WTC11 (cell line): ENCODE results near the gene GRIK5. TPM values are rescaled to one million over a fixed set of nuclear protein-coding genes. Genes with fewer than 3 reads are reported as not detected.
A peak's percentile ranks its signal among the peaks of the same experiment; 100 is the strongest.

ENCODE experiments used
- ATAC-seq: fragments of 200-7000 bp; cut with Tn5 transposase; 2 replicates; pipeline ENCODE4 v1.10.0; 2021; ENCODE audit warnings: mild to moderate bottlenecking, moderate library complexity
- CTCF ChIA-PET: fragments of 300-600 bp; sonication (Branson Sonifier 250); formaldehyde crosslinking; loops from one replicate; lab custom pipeline; 2021; ENCODE audit warnings: antibody characterized with exemption; lab: Charles Lee
- POLR2A ChIA-PET: fragments of 350-600 bp; sonication (Branson Sonifier 250); formaldehyde crosslinking; loops from one replicate; lab custom pipeline; 2021; ENCODE audit warnings: antibody characterized with exemption; lab: Charles Lee
- DNase-seq: peaks from one replicate; pipeline ENCODE4 v3.0.0; 2021; ENCODE audit warnings: low spot score
- H3K27ac Mint-ChIP-seq: 2 replicates; pipeline ENCODE4 v1.8.0; 2021; ENCODE audit warnings: mixed read lengths
- H3K27me3 Mint-ChIP-seq: 2 replicates; pipeline ENCODE4 v1.8.0; 2021; ENCODE audit warnings: low read depth, mild to moderate bottlenecking, moderate library complexity, mixed read lengths
- H3K36me3 Mint-ChIP-seq: 2 replicates; pipeline ENCODE4 v1.8.0; 2021; ENCODE audit warnings: mixed read lengths
- H3K4me1 Mint-ChIP-seq: 2 replicates; pipeline ENCODE4 v1.8.0; 2022; ENCODE audit warnings: mixed read lengths
- H3K4me3 Mint-ChIP-seq: 2 replicates; pipeline ENCODE4 v1.8.0; 2021; ENCODE audit warnings: mild to moderate bottlenecking, moderate library complexity, mixed read lengths
- H3K9me3 Mint-ChIP-seq: 2 replicates; pipeline ENCODE4 v1.8.0; 2021; ENCODE audit warnings: mixed read lengths
- ATF2 ChIP-seq: sonication (generic); formaldehyde crosslinking; IDR thresholded peaks from 2 replicates; pipeline ENCODE4 v1.8.1; 2022; ENCODE audit warnings: low read depth, missing genetic modification reagents, borderline replicate concordance
- CTCF ChIP-seq: fragments of 200-600 bp; IDR thresholded peaks from 2 replicates; pipeline ENCODE4 v1.8.0; 2022; ENCODE audit warnings: antibody characterized with exemption
- ELF4 ChIP-seq: sonication (generic); formaldehyde crosslinking; IDR thresholded peaks from 2 replicates; pipeline ENCODE4 v1.8.1; 2022; ENCODE audit warnings: low read depth, mild to moderate bottlenecking, moderate library complexity, missing genetic modification reagents
- EMX1 ChIP-seq: fragments of 250-450 bp; sonication (Bioruptor Pico); IDR thresholded peaks from 2 replicates; pipeline ENCODE4 v1.8.0; 2021; ENCODE audit warnings: mild to moderate bottlenecking
- FOXP1 ChIP-seq: sonication (generic); formaldehyde crosslinking; IDR thresholded peaks from 2 replicates; pipeline ENCODE4 v1.8.0; 2022; ENCODE audit warnings: missing genetic modification reagents, mild to moderate bottlenecking, moderate library complexity, borderline replicate concordance
- FOXP4 ChIP-seq: sonication (generic); formaldehyde crosslinking; IDR thresholded peaks from 2 replicates; pipeline ENCODE4 v1.8.0; 2022; ENCODE audit warnings: mild to moderate bottlenecking, missing genetic modification reagents
- MLX ChIP-seq: sonication (generic); formaldehyde crosslinking; IDR thresholded peaks from 2 replicates; pipeline ENCODE4 v1.8.1; 2023; ENCODE audit warnings: mild to moderate bottlenecking, missing genetic modification reagents, moderate library complexity
- NFE2L1 ChIP-seq: sonication (generic); formaldehyde crosslinking; IDR thresholded peaks from 2 replicates; pipeline ENCODE4 v1.8.1; 2023; ENCODE audit warnings: missing genetic modification reagents
- NR2C2 ChIP-seq: sonication (generic); formaldehyde crosslinking; IDR thresholded peaks from 2 replicates; pipeline ENCODE4 v1.8.0; 2022; ENCODE audit warnings: mild to moderate bottlenecking, missing genetic modification reagents
- ZBTB21 ChIP-seq: sonication (generic); formaldehyde crosslinking; IDR thresholded peaks from 2 replicates; pipeline ENCODE4 v1.8.1; 2023; ENCODE audit warnings: mild to moderate bottlenecking, missing genetic modification reagents, borderline replicate concordance
- ZNF232 ChIP-seq: sonication (generic); formaldehyde crosslinking; IDR thresholded peaks from 2 replicates; pipeline ENCODE4 v1.8.0; 2022; ENCODE audit warnings: mild to moderate bottlenecking, missing genetic modification reagents
- total RNA-seq: library from RNA; stranded (reverse); gene quantifications from 3 replicates; pipeline ENCODE4 v1.2.3, GENCODE V29; 2021
- TF ChIP-seq, protein P1 (sequence below): fragments of 250-450 bp; sonication (Bioruptor Pico); IDR thresholded peaks from 2 replicates; pipeline ENCODE4 v1.9.0; 2021; ENCODE audit warnings: mild to moderate bottlenecking, borderline replicate concordance

Gene GRIK5
- total RNA-seq, 1 experiment from 2014 or later: 52.3 TPM

GRCh38 chr19:42099336-42099925 lies 29.4 kb upstream of the GRIK5 start:
- TF ChIP-seq NFE2L1 (CRISPR knock-in tag): no peak
- 0 out of 2 replicates have a peak, but pooled peaks have one; percentile 15 for TF ChIP-seq FOXP1 (CRISPR knock-in tag)
- H3K4me1 Mint-ChIP-seq: peaks cover 16% of the 10 kb centered on the region
- peaks cover 19% of the 10 kb centered on the region for H3K27me3 Mint-ChIP-seq
- DNase-seq (no peak), ATAC-seq (peak; percentile 8)
- POLR2A ChIA-PET: interaction anchor here (0.6 kb wide), 1 partner anchor 299 kb away, joined by 3 read pairs; no protein-coding TSS in a partner anchor
- CTCF ChIA-PET: interaction anchor here (0.5 to 1.6 kb wide), 8 partner anchors 9 to 180 kb away, joined by 3 to 23 read pairs (median 4); no protein-coding TSS in a partner anchor
- no peak overlapping the region for H3K27ac Mint-ChIP-seq
- H3K9me3 Mint-ChIP-seq: no peaks in the 10 kb centered on the region
- no peak overlapping the region for H3K4me3 Mint-ChIP-seq
- no peaks in the 10 kb centered on the region for H3K36me3 Mint-ChIP-seq

- POLR2A ChIA-PET: interaction anchor here (0.6 kb wide), 1 partner anchor 299 kb away, joined by 3 read pairs; no protein-coding TSS in a partner anchor
- Mint-ChIP-seq H3K36me3 (no peaks in the 10 kb centered on the region), H3K27me3 (peaks cover 20% of the 10 kb centered on the region), H3K9me3 (no peaks in the 10 kb centered on the region)
- DNase-seq: no peak
- ATAC-seq: no peak
- CTCF ChIA-PET: interaction anchor here (0.9 to 1.6 kb wide), 7 partner anchors 10 to 181 kb away, joined by 3 to 23 read pairs (median 4); no protein-coding TSS in a partner anchor
- no peak for TF ChIP-seq ELF4 (CRISPR knock-in tag)
- TF ChIP-seq, protein P1, sequence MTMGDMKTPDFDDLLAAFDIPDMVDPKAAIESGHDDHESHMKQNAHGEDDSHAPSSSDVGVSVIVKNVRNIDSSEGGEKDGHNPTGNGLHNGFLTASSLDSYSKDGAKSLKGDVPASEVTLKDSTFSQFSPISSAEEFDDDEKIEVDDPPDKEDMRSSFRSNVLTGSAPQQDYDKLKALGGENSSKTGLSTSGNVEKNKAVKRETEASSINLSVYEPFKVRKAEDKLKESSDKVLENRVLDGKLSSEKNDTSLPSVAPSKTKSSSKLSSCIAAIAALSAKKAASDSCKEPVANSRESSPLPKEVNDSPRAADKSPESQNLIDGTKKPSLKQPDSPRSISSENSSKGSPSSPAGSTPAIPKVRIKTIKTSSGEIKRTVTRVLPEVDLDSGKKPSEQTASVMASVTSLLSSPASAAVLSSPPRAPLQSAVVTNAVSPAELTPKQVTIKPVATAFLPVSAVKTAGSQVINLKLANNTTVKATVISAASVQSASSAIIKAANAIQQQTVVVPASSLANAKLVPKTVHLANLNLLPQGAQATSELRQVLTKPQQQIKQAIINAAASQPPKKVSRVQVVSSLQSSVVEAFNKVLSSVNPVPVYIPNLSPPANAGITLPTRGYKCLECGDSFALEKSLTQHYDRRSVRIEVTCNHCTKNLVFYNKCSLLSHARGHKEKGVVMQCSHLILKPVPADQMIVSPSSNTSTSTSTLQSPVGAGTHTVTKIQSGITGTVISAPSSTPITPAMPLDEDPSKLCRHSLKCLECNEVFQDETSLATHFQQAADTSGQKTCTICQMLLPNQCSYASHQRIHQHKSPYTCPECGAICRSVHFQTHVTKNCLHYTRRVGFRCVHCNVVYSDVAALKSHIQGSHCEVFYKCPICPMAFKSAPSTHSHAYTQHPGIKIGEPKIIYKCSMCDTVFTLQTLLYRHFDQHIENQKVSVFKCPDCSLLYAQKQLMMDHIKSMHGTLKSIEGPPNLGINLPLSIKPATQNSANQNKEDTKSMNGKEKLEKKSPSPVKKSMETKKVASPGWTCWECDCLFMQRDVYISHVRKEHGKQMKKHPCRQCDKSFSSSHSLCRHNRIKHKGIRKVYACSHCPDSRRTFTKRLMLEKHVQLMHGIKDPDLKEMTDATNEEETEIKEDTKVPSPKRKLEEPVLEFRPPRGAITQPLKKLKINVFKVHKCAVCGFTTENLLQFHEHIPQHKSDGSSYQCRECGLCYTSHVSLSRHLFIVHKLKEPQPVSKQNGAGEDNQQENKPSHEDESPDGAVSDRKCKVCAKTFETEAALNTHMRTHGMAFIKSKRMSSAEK (CRISPR knock-in tag): no peak
- TF ChIP-seq CTCF: no peak
- no peak for TF ChIP-seq ATF2
- no peak for TF ChIP-seq FOXP4 (CRISPR knock-in tag)
- no peak for TF ChIP-seq ZNF232 (CRISPR knock-in tag)
- no peak for TF ChIP-seq MLX (CRISPR knock-in tag)
- TF ChIP-seq NR2C2 (CRISPR knock-in tag): no peak
- TF ChIP-seq ZBTB21 (CRISPR knock-in tag): no peak
- no peak for TF ChIP-seq EMX1 (CRISPR knock-in tag)
- TF ChIP-seq, all 79 proteins: peak for 0
- no peak overlapping the region for H3K4me3 Mint-ChIP-seq
- H3K27ac Mint-ChIP-seq: no peak overlapping the region
- peaks cover 16% of the 10 kb centered on the region for H3K4me1 Mint-ChIP-seq
Observed at GRCh38 chr19:42098781-42099180, 28.8 kb upstream of the GRIK5 start.
